Stomach (tissue), 9 donors: ENCODE results near the gene TBC1D14. TPM values are rescaled to one million over a fixed set of nuclear protein-coding genes. Genes with fewer than 3 reads are reported as not detected.
"Not testable (repeated sequence)": the region's sequence is repeated elsewhere in the genome, so short reads cannot be mapped to it uniquely, and the experiment has no call there.

Experiments used
- DNase-seq, 2 donors: peaks; one replicate each; pipeline versions ENCODE4 v3.0.0 to v3.0.0-alpha.2; 2013 to 2019
- H3K27ac ChIP-seq, 5 donors: fragments of 200-600 bp in 4 of 5; sonication (generic) in 4 of 5; one replicate each; pipeline ENCODE4 v1.5.1; 2013 to 2019; ENCODE audit warnings: mild to moderate bottlenecking in 1 of 5, moderate library complexity in 1 of 5
- H3K27me3 ChIP-seq, 3 donors: fragments of 200-600 bp; sonication (generic); one replicate each; pipeline ENCODE4 v1.5.1; 2017 to 2019; ENCODE audit warnings: mixed run types in 1 of 3
- H3K36me3 ChIP-seq, 4 donors: fragments of 200-600 bp; sonication (generic); 1 replicate in 3 of 4; 2 replicates in 1 of 4; pipeline ENCODE4 v1.5.1; 2016 to 2019
- H3K4me1 ChIP-seq, 4 donors: fragments of 200-600 bp; sonication (generic); one replicate each; pipeline ENCODE4 v1.5.1; 2016 to 2019
- H3K4me3 ChIP-seq, 4 donors: fragments of 200-600 bp; sonication (generic) in 3 of 4; one replicate each; pipeline ENCODE4 v1.5.1; 2016 to 2019; ENCODE audit warnings: mild to moderate bottlenecking in 1 of 4
- H3K9me3 ChIP-seq, 4 donors: fragments of 200-600 bp; sonication (generic); one replicate each; pipeline ENCODE4 v1.5.1; 2016 to 2019
- CTCF ChIP-seq, 7 experiments: fragments of 450-650 bp in 4 of 7; fragments of 200-600 bp in 3 of 7; sonication (generic) in 3 of 7; IDR thresholded peaks; one replicate each; pipeline ENCODE4 v1.5.1; 2016 to 2019; ENCODE audit warnings: antibody characterized with exemption in 7 of 7, control low read depth in 2 of 7, mild to moderate bottlenecking in 1 of 7
- EP300 ChIP-seq: sonication (generic); formaldehyde crosslinking; IDR thresholded peaks from one replicate; pipeline ENCODE4 v1.6.1; 2017; ENCODE audit warnings: antibody characterized with exemption
- POLR2A ChIP-seq, 4 donors: fragments of 450-650 bp; IDR thresholded peaks; one replicate each; pipeline ENCODE4 v1.6.1; 2016; ENCODE audit warnings: antibody characterized with exemption in 4 of 4, control low read depth in 2 of 4, mild to moderate bottlenecking in 1 of 4, moderate library complexity in 1 of 4
- POLR2AphosphoS5 ChIP-seq, 3 donors: sonication (generic); formaldehyde crosslinking; IDR thresholded peaks; one replicate each; pipeline ENCODE4 v1.6.1; 2016; ENCODE audit warnings: antibody characterized with exemption in 3 of 3
- WGBS, 5 donors: extraction: QIAGEN DNeasy Blood & Tissue Kit in 3 of 5; methylation state at CpG; one replicate each; pipeline versions ENCODE4 v1.1.5 to v1.1.7; 2013 to 2018; 5-methylcytosine and 5-hydroxymethylcytosine counted together
- intact Hi-C: fragments of 100-400 bp; cut with DNase I; formaldehyde crosslinking; loops from one replicate; pipeline ENCODE4 v1.15.1; 2023; ENCODE audit warnings: low total_unique reads
- polyA plus RNA-seq, 3 donors: library from polyadenylated mRNA; stranded (reverse); fragments of 200-250 nt; gene quantifications; one replicate each; pipeline ENCODE4 v1.2.3, GENCODE V29; 2013
- total RNA-seq, 5 donors: library from RNA; depleted of rRNA; stranded (reverse); fragments of >200 nt; gene quantifications; one replicate each; pipeline versions ENCODE4 v1.1.0 to v1.2.3, GENCODE V29; 2014 to 2016
- donor health status: healthy with polysubstance abuse.
- donor health status: Bipolar disorder and iron deficiency.
- donor health status: healthy.

Gene TBC1D14
- total and polyA plus RNA-seq, 8 donors, result 19.5 to 72.4 (median 40.4) TPM

GRCh38 chr4:6972911-6973310, 63.3 kb downstream of the TBC1D14 start:
- Histone ChIP-seq H3K36me3 (peaks cover 7 to 30% (median 26%) of the 10 kb centered on the region in 4 donors), H3K4me1 (peaks cover 0 to 21% (median 12%) of the 10 kb centered on the region in 4 donors), H3K9me3 (no peaks in the 10 kb centered on the region), H3K4me3 (no peak overlapping the region), H3K27ac (no peak overlapping the region), H3K27me3 (no peaks in the 10 kb centered on the region)
- WGBS, 5 donors, result 86 to 89% (median 87%) methylated on average over 9 of the region's 9 CpGs
- TF ChIP-seq EP300 (no peak), CTCF (IDR thresholded peaks at IDR 0.05) (no peak), POLR2AphosphoS5 (IDR thresholded peaks at IDR 0.05) (no peak), POLR2A (IDR thresholded peaks at IDR 0.05) (no peak)
- intact Hi-C loops, result loop anchor here (10.0 kb wide), 1 partner anchor 102 kb away; no protein-coding TSS in a partner anchor
- DNase-seq, result no peak

DNA sequence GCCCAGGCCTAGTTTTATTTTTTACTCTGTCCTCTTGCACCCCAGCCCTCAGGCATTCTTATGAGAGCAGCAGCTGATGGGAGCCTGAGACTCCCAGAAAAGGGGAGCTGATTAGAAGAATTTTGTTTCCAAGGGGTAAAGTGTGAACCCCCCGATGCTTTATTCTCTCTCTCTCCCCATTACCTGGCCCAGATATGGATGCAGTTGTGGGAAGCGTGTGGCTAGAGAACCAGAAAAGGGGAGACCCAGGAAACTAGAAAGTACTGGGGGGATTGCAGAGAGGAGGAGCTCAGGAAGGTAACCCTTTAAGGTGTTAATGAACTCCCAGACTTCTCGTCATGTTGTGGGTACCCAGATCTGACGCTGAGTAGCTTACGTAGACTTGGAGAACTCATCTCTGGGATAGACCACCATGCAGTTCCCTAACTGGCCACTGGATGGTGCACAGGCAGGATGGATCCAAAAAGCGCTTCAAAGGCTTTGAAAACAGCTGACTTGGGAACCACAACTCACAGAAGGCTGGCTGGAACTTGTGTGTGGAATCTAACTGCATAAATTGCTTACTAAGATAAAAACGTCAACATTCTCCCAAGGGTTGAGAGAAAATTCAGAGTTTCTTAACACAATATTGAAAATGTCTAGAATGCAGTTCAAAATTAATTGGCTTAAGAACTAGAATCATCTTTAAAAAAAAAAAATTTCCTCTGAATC, 64.7 kb downstream of the TBC1D14 start:
- Histone ChIP-seq H3K27ac (peak overlapping the region in 1 of 5 donors; percentile 38), H3K9me3 (no peaks in the 10 kb centered on the region), H3K4me3 (no peak overlapping the region), H3K36me3 (peaks cover 0 to 16% (median 13%) of the 10 kb centered on the region in 4 donors), H3K27me3 (no peaks in the 10 kb centered on the region), H3K4me1 (peaks cover 0 to 21% (median 12%) of the 10 kb centered on the region in 4 donors)
- peak; percentile 82 to 95 for DNase-seq
- WGBS, 5 donors, result 25 to 33% (median 27%) methylated on average over 7 of the region's 7 CpGs
- intact Hi-C loops, result loop anchor here (10.0 kb wide), 1 partner anchor 101 kb away; no protein-coding TSS in a partner anchor
- TF ChIP-seq CTCF (IDR thresholded peaks at IDR 0.05) (peak in 6 of 7 experiments; percentile 57 to 98 (median 96)), POLR2AphosphoS5 (IDR thresholded peaks at IDR 0.05) (peak in 1 of 3 donors; percentile 75), EP300 (no peak), POLR2A (IDR thresholded peaks at IDR 0.05) (no peak)

- 80 to 98% (median 97%) methylated on average over 2 to 24 of the region's 33 CpGs for WGBS, 5 donors
- not testable (repeated sequence) for H3K9me3 ChIP-seq, H3K4me3 ChIP-seq, H3K27ac ChIP-seq, DNase-seq, H3K36me3 ChIP-seq, H3K27me3 ChIP-seq
- intact Hi-C loops, result loop anchor here (10.0 kb wide), 1 partner anchor 97 kb away; no protein-coding TSS in a partner anchor
- H3K4me1 ChIP-seq, result peaks cover 0 to 16% (median 11%) of the 10 kb centered on the region in 4 donors
These were observed 68.2 kb downstream of the TBC1D14 start for GRCh38 chr4:6977846-6978245.

GRCh38 chr4:6983544-6984142, 74.0 kb downstream of the TBC1D14 start:
- no peak overlapping the region for H3K4me3 ChIP-seq
- 58 to 71% (median 65%) methylated on average over 4 of the region's 4 CpGs for WGBS, 5 donors
- intact Hi-C loops, result loop anchor here (10.0 kb wide), 1 partner anchor 61 kb away; the partner anchor contains the start of gene TADA2B
- H3K27me3 ChIP-seq, result no peaks in the 10 kb centered on the region
- no peak for DNase-seq
- no peaks in the 10 kb centered on the region for H3K9me3 ChIP-seq
- H3K27ac ChIP-seq, result peak overlapping the region in 4 of 5 donors; percentile 15 to 55 (median 28)
- peaks cover 36 to 54% (median 47%) of the 10 kb centered on the region in 4 donors for H3K4me1 ChIP-seq
- H3K36me3 ChIP-seq, result no peaks in the 10 kb centered on the region
- no peak for TF ChIP-seq POLR2A (IDR thresholded peaks at IDR 0.05)
- no peak for TF ChIP-seq POLR2AphosphoS5 (IDR thresholded peaks at IDR 0.05)
- TF ChIP-seq CTCF (IDR thresholded peaks at IDR 0.05), result no peak
- no peak for TF ChIP-seq EP300
